Spleen (tissue), 7 donors: ENCODE measurements around the gene APBA3.

Source experiments
- POLR2AphosphoS5 ChIP-seq, 3 donors: sonication (generic); formaldehyde crosslinking; IDR thresholded peaks; one replicate each; pipeline ENCODE4 v1.5.1; 2017; ENCODE audit warnings: antibody characterized with exemption in 3 of 3
- TF ChIP-seq, protein P1 (sequence below), 11 experiments: fragments of 200-600 bp in 7 of 11; fragments of 450-650 bp in 4 of 11; sonication (generic) in 4 of 11; IDR thresholded peaks in 8 of 11; conservative IDR thresholded peaks in 3 of 11; 1 replicate in 7 of 11; 2 replicates in 4 of 11; pipeline versions ENCODE4 v1.4.0 to v1.8.0; 2016 to 2021; ENCODE audit warnings: antibody characterized with exemption in 11 of 11, inconsistent platforms in 4 of 11, mild to moderate bottlenecking in 1 of 11
- donor health status: DM: no; HTN: no; CAD: no; lungs with moderate emphysema.
- donor health status: DM: no; HTN: no; CAD: no.
- donor health status: DM: no; HTN: no; CAD: no.

DNA sequence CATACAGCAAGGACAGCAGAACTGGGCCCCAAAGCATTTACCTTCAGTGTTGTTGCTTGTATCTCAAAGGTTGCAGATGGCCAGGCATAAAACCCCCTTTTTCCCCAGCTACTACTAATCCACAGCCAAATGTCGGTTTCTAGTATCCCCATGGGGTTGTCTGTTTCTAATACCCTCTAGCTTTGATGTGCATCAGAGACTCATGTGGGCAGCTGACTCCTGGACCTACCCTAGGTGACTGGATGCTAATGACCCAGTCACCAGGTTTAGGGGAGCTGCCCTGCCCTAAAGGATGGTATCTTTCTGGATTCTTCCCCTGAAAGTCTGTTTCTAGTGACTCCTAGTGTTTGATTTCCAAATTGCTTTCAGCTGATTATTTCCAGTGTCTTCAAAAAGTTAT is 29.4 kb downstream of the APBA3 start:
- no peak for TF ChIP-seq POLR2AphosphoS5 (IDR thresholded peaks at IDR 0.05)
- TF ChIP-seq, protein P1, sequence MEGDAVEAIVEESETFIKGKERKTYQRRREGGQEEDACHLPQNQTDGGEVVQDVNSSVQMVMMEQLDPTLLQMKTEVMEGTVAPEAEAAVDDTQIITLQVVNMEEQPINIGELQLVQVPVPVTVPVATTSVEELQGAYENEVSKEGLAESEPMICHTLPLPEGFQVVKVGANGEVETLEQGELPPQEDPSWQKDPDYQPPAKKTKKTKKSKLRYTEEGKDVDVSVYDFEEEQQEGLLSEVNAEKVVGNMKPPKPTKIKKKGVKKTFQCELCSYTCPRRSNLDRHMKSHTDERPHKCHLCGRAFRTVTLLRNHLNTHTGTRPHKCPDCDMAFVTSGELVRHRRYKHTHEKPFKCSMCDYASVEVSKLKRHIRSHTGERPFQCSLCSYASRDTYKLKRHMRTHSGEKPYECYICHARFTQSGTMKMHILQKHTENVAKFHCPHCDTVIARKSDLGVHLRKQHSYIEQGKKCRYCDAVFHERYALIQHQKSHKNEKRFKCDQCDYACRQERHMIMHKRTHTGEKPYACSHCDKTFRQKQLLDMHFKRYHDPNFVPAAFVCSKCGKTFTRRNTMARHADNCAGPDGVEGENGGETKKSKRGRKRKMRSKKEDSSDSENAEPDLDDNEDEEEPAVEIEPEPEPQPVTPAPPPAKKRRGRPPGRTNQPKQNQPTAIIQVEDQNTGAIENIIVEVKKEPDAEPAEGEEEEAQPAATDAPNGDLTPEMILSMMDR (IDR thresholded peaks at IDR 0.05 in 8 of 11, conservative IDR thresholded peaks at IDR 0.05 in 3 of 11) = no peak
